Activated CD8-positive, alpha-beta T cell treated with anti-CD3 and anti-CD28 coated beads for 36 hours (primary cell): ENCODE data around the gene RAG1. TPM values are rescaled to one million over a fixed set of nuclear protein-coding genes. Genes with fewer than 3 reads are reported as not detected.

Experiments
- ATAC-seq: fragments of 200-7000 bp; cut with Tn5 transposase; one replicate; pipeline ENCODE4 v1.10.0; 2021; ENCODE audit warnings: mild to moderate bottlenecking, moderate library complexity
- CTCF ChIA-PET: fragments of 350-600 bp; sonication (Branson Sonifier 250); formaldehyde crosslinking; loops from one replicate; lab custom pipeline; 2021; ENCODE audit warnings: antibody characterized with exemption; lab: Charles Lee
- POLR2A ChIA-PET: fragments of 350-600 bp; sonication (Branson Sonifier 250); formaldehyde crosslinking; loops from one replicate; lab custom pipeline; 2021; ENCODE audit warnings: antibody characterized with exemption; lab: Charles Lee
- DNase-seq: peaks from one replicate; pipeline ENCODE4 v3.0.0-alpha.2; 2020
- H3K27ac Mint-ChIP-seq: one replicate; pipeline ENCODE4 v1.8.0; 2021; ENCODE audit warnings: mild to moderate bottlenecking, mixed read lengths
- H3K27me3 Mint-ChIP-seq: one replicate; pipeline ENCODE4 v1.8.0; 2021; ENCODE audit warnings: mixed read lengths
- H3K36me3 Mint-ChIP-seq: one replicate; pipeline ENCODE4 v1.8.0; 2021; ENCODE audit warnings: low read depth, mixed read lengths
- H3K4me1 Mint-ChIP-seq: one replicate; pipeline ENCODE4 v1.8.0; 2021; ENCODE audit warnings: low read depth, mixed read lengths
- H3K4me3 Mint-ChIP-seq: one replicate; pipeline ENCODE4 v1.8.0; 2021; ENCODE audit warnings: mild to moderate bottlenecking, moderate library complexity, mixed read lengths
- H3K9me3 Mint-ChIP-seq: one replicate; pipeline ENCODE4 v1.8.0; 2021; ENCODE audit warnings: mixed read lengths
- intact Hi-C: fragments of 100-400 bp; cut with micrococcal nuclease; formaldehyde crosslinking; loops from one replicate; pipeline ENCODE4 v1.10.0; 2022
- total RNA-seq, 2 experiments: library from RNA; stranded (reverse); gene quantifications; one replicate each; pipeline ENCODE4 v1.2.3, GENCODE V29; 2021
- TF ChIP-seq, protein P1 (sequence below): fragments of 200-600 bp; IDR thresholded peaks from one replicate; pipeline ENCODE4 v1.8.0; 2022; ENCODE audit warnings: antibody characterized with exemption, mild to moderate bottlenecking

The RAG1 gene
- total RNA-seq, 2 experiments from 2014 or later = 0.16 to 0.36 TPM

DNA sequence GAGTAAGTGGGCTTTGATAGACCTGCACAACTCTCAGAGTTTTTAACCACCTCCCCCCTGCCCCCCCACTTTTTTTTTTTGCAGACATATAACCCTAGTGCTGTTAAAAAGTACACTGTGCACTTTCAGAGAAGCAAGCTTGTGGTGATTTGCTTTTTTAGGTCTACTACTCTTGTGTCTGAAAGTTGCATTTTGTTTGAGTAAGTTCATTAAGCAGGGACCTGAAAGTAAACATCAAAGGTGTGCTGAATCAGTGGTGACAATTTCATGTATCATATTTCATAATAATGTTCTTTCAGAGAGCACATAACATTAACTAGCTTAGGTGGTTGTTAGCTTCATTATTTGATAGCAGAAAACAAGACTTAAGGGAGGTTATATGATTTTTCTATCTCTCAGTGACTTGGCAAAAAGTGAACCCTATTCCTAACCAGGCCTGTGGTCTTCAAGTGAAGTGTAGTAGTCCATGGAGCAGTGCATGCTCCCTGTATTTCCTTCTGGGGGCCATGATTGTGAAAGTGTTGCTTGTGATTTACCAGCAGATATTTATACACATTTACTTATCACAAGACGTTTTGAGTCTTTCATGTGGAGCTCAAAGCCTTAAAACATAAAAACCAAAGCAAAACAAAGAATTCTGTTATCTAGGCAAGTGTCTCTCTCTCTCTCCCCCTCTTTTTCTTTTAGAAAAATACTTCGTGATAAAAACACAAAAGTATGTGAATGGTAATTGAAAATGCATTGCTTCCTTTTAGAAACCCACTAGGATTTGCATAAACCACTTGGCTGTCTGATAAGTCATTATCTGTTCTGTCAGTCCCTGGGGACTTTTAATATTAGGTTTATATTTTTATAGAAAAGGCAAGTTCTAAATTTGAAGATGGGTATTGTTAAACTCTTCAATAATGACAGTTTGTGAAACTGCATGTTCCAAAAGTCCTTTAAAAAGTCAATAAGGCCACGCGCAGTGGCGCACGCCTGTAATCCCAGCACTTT, 37.7 kb downstream of the RAG1 start:
- CTCF ChIA-PET = interaction anchor here (0.9 kb wide), 1 partner anchor 40 kb away, joined by 3 read pairs; no protein-coding TSS in a partner anchor
- ATAC-seq (no peak), DNase-seq (no peak)
- Mint-ChIP-seq H3K36me3 (no peaks in the 10 kb centered on the region), H3K27ac (no peak overlapping the region), H3K4me1 (no peaks in the 10 kb centered on the region), H3K27me3 (peaks cover 3% of the 10 kb centered on the region), H3K4me3 (no peak overlapping the region), H3K9me3 (no peaks in the 10 kb centered on the region)
- POLR2A ChIA-PET = no interaction called here
- TF ChIP-seq, protein P1, sequence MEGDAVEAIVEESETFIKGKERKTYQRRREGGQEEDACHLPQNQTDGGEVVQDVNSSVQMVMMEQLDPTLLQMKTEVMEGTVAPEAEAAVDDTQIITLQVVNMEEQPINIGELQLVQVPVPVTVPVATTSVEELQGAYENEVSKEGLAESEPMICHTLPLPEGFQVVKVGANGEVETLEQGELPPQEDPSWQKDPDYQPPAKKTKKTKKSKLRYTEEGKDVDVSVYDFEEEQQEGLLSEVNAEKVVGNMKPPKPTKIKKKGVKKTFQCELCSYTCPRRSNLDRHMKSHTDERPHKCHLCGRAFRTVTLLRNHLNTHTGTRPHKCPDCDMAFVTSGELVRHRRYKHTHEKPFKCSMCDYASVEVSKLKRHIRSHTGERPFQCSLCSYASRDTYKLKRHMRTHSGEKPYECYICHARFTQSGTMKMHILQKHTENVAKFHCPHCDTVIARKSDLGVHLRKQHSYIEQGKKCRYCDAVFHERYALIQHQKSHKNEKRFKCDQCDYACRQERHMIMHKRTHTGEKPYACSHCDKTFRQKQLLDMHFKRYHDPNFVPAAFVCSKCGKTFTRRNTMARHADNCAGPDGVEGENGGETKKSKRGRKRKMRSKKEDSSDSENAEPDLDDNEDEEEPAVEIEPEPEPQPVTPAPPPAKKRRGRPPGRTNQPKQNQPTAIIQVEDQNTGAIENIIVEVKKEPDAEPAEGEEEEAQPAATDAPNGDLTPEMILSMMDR = no peak
- intact Hi-C loops = no loop called here

DNA sequence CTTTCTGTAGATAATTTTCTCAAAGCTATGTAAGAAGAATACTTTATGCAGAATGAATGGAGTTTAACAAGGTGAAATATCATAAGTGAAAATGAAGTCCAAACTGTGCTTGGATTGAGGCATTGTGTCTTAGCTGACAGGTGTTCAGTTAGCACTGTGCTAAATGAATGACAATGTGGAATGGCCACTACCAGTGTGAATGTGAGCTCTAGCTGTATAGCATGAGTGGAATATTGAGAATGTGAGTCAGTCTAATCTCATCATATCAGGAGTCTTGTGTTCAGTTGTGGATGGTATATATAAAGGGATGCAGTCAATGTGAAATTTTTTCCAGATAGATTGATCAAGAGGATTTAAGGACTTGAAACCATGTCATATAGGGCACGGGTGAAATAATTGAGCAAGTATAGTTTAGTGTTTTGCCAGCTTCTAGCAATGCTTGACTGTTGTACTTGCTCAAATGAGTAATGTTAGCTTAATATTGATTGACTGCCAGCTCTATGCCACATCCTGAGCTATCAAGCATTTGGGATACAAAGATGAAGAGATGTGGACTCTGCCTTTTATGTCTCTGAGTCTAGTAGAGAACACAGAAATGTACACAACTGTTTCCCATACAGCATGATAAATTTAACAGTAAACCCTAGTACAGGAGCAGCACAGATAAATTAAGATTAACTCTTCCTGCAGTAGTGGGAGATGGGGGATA, 40.8 kb downstream of the RAG1 start:
- POLR2A ChIA-PET = no interaction called here
- no peaks in the 10 kb centered on the region for H3K36me3 Mint-ChIP-seq
- CTCF ChIA-PET = interaction anchor here (1.1 to 1.4 kb wide), 3 partner anchors 9 to 45 kb away, joined by 3 to 4 read pairs (median 3); no protein-coding TSS in a partner anchor
- intact Hi-C loops = no loop called here
- peaks cover 9% of the 10 kb centered on the region for H3K27me3 Mint-ChIP-seq
- H3K4me1 Mint-ChIP-seq = no peaks in the 10 kb centered on the region
- no peaks in the 10 kb centered on the region for H3K9me3 Mint-ChIP-seq
- no peak overlapping the region for H3K27ac Mint-ChIP-seq
- no peak overlapping the region for H3K4me3 Mint-ChIP-seq
- ATAC-seq = no peak
- DNase-seq = no peak
- TF ChIP-seq, protein P1 = no peak

DNA sequence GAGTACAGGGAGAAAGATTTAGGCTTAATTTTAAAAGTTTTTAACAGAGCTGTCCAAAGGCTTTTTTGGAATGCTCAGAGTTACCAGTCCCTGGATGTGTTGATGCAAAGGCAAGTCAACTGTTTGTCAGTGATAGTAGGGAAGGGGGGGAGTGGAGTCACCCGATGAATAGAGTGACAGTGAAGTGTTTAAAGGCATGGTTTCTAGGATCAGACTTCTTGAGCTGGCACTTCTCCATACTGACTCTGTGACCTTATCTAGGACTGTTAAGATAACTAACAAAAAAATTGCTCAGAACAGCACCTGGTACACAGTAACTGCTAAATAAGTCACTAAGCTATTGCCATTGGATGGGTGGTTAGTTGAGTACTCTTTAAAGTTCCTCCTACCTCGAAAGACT, 41.6 kb downstream of the RAG1 start:
- TF ChIP-seq, protein P1 = no peak
- no peak for DNase-seq
- Mint-ChIP-seq H3K4me3 (no peak overlapping the region), H3K9me3 (no peaks in the 10 kb centered on the region), H3K36me3 (no peaks in the 10 kb centered on the region), H3K27me3 (peaks cover 9% of the 10 kb centered on the region), H3K27ac (no peak overlapping the region), H3K4me1 (no peaks in the 10 kb centered on the region)
- intact Hi-C loops = no loop called here
- ATAC-seq = no peak
- POLR2A ChIA-PET = no interaction called here
- CTCF ChIA-PET = interaction anchor here (1.2 to 1.4 kb wide), 2 partner anchors 10 to 45 kb away, joined by 3 read pairs; no protein-coding TSS in a partner anchor

DNA sequence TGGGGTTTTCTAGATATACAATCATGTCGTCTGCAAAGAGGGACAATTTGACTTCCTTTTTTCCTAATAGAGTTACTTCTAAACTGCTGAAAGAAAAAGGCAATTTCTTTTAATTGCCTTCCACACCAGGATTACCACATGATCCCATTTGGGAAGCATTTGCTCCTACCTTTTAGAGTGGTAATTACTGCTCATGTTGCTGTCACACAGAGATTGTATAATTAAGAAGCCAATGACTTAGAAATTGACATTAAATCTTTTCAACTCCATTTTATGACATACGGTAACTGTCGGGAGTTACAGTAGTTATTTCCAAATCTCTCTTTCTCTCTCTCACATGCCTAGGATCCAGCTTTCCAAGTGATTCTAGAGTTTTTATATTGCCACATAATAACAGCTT, 48.0 kb downstream of the RAG1 start:
- no peaks in the 10 kb centered on the region for H3K4me1 Mint-ChIP-seq
- ChIA-PET CTCF (no interaction called here), POLR2A (no interaction called here)
- TF ChIP-seq, protein P1 = no peak
- no peaks in the 10 kb centered on the region for H3K36me3 Mint-ChIP-seq
- H3K9me3 Mint-ChIP-seq = no peaks in the 10 kb centered on the region
- peaks cover 12% of the 10 kb centered on the region for H3K27me3 Mint-ChIP-seq
- H3K27ac Mint-ChIP-seq = no peak overlapping the region
- ATAC-seq = no peak
- H3K4me3 Mint-ChIP-seq = no peak overlapping the region
- intact Hi-C loops = no loop called here
- no peak for DNase-seq
